Kidney epithelial cell (primary cell): ENCODE measurements around the gene S100G. TPM values are rescaled to one million over a fixed set of nuclear protein-coding genes. Genes with fewer than 3 reads are reported as not detected.

Experiments
- DNase-seq: peaks from one replicate; pipeline ENCODE4 v3.0.0-alpha.2; 2010; ENCODE audit warnings: low read depth
- H3K27me3 ChIP-seq: 2 replicates; pipeline ENCODE4 v1.6.0; 2011; ENCODE audit warnings: low read length; ENCODE audit not compliant: control insufficient read depth, insufficient read depth
- H3K36me3 ChIP-seq: 2 replicates; pipeline ENCODE4 v1.5.1; 2011; ENCODE audit warnings: low read length; ENCODE audit not compliant: control insufficient read depth, insufficient read depth
- H3K4me3 ChIP-seq: 2 replicates; pipeline ENCODE4 v1.5.1; 2011; ENCODE audit warnings: low read depth, mild to moderate bottlenecking, control low read depth, low read length
- total RNA-seq: library from RNA; depleted of rRNA; stranded (reverse); fragments of >200 nt; gene quantifications from 2 replicates; pipeline ENCODE4 v1.2.3, GENCODE V29; 2015
- TF ChIP-seq, protein P1 (sequence below): IDR thresholded peaks from 2 replicates; pipeline ENCODE4 v1.5.1; 2011; ENCODE audit warnings: mild to moderate bottlenecking, moderate library complexity, low read length, control low read depth, inconsistent platforms; ENCODE audit not compliant: insufficient read depth, poor library complexity, severe bottlenecking

S100G gene
- total RNA-seq, 1 donor from 2014 or later = not detected

DNA sequence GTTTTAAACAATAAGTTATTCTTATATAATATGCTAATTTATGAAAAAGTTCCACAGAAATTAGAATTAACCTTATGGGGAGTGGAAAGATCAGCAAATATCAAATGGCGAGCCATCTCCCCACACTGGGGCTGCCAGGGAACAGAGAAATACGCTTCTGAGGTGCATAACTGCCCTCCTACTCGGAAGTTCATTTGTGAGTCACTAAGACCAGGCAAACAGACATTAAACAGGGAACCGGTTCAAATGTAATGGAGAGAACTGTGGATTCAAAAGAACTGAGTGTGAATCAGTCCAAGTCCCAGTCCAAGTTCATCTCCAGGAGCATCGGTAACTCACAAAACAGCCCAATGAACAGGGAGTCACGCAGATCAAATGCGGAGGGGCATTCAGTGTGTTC lies 11.4 kb upstream of the S100G start:
- Histone ChIP-seq H3K36me3 (no peaks in the 10 kb centered on the region), H3K27me3 (no peaks in the 10 kb centered on the region), H3K4me3 (no peak overlapping the region)
- DNase-seq = no peak
- TF ChIP-seq, protein P1, sequence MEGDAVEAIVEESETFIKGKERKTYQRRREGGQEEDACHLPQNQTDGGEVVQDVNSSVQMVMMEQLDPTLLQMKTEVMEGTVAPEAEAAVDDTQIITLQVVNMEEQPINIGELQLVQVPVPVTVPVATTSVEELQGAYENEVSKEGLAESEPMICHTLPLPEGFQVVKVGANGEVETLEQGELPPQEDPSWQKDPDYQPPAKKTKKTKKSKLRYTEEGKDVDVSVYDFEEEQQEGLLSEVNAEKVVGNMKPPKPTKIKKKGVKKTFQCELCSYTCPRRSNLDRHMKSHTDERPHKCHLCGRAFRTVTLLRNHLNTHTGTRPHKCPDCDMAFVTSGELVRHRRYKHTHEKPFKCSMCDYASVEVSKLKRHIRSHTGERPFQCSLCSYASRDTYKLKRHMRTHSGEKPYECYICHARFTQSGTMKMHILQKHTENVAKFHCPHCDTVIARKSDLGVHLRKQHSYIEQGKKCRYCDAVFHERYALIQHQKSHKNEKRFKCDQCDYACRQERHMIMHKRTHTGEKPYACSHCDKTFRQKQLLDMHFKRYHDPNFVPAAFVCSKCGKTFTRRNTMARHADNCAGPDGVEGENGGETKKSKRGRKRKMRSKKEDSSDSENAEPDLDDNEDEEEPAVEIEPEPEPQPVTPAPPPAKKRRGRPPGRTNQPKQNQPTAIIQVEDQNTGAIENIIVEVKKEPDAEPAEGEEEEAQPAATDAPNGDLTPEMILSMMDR = no peak

DNA sequence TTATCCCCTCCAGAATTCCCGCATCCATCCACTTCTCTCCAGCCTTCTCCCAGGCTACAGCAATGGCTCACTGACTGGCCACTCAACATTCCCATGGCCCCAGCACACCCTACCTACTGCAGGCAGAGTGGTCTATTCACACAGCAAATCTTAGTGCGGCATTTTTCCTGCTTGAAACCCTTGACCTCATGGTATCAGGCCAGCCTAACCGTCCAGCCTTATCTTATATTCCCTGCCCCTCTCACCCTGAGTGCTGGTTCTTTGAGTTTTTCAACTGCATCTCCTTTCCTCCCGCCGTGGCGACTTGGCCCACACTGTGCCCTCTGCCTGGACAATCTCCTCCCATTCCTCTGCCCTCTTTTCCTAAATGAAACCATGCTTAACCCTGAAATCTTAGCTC lies 10.0 kb upstream of the S100G start:
- no peaks in the 10 kb centered on the region for H3K27me3 ChIP-seq
- no peaks in the 10 kb centered on the region for H3K36me3 ChIP-seq
- TF ChIP-seq, protein P1 = no peak
- H3K4me3 ChIP-seq = no peak overlapping the region
- DNase-seq = no peak

DNA sequence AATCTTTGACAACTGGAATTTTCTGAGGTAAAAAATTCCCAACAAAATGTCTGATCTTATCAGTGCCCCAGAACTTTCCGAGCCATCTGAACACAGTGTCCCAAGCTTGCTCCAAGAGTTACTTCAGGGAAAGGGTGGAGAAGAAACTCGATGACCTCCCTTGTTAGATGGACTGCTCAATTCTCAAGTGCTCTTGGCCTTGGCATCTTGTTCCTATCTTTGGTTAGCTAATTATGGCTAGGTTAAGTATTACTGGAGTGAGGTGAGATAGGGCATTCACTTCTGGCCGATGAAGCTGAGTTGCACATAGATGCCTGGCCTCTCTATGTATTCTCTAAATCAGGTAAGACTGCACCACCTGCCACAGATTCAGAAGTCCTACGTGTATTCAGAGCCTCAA lies 9.1 kb upstream of the S100G start:
- TF ChIP-seq, protein P1 = no peak
- no peak for DNase-seq

DNA sequence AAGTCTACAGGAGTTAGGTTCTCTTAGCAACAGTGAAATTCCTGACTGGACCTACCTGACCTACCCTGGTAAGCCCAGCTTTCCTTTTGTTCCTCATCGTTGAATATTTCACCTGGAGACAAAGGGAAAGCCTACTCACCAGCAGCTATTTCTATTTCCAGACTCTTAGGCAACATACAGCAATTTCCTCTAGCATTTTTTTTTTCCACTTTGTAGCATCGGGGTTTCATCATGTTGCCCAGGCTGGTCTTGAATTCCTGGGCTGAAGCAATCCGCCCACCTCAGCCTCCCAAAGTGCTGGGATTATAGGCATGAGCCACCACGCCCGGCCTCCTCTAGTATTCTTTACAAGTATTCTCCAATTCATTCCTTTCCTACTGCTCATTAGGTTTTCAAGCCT lies 6.8 kb upstream of the S100G start:
- DNase-seq = no peak
- H3K27me3 ChIP-seq = no peaks in the 10 kb centered on the region
- no peak overlapping the region for H3K4me3 ChIP-seq
- H3K36me3 ChIP-seq = no peaks in the 10 kb centered on the region
- TF ChIP-seq, protein P1 = no peak

More for the DNA sequence above, 9.1 kb upstream of the S100G start:
- Histone ChIP-seq H3K36me3 (no peaks in the 10 kb centered on the region), H3K4me3 (no peak overlapping the region), H3K27me3 (no peaks in the 10 kb centered on the region)

DNA sequence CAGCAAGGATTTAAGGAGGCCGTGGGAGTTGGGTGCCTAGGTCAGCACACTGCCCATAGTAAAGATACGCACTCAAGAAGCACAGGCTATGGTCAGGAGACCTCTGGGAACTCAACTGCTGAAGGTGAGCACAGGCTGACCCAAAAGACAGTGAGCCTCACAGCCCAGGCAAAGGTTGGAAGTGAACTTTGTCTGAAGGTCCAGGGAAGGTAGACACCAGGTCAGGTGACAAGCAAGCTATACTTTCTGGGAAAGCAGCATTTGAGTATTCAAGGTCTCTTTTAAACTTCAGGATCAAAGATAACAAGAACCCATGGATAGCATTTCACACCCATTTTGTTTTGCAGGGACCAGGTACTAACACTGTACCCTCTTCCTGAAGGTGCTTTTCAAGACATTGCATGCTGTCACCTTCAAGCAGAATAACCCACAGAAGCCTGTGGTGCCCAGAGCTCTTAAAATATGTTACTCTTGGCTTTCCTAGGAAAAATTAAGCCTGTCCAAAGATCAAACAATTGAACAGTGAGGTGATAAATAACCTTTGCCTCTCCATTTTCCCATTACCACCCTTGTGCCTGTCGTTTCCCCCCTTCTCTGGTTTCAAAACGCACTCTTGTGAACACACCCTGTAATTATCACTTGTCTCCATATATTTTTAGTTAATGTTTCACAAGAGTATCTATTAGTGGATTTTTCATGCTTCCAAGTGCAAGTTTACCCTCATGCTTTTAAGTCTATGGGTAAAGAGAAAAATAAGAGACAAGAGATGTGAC lies 3.4 kb upstream of the S100G start:
- H3K36me3 ChIP-seq = no peaks in the 10 kb centered on the region
- DNase-seq = no peak
- H3K4me3 ChIP-seq = no peak overlapping the region
- H3K27me3 ChIP-seq = no peaks in the 10 kb centered on the region
- TF ChIP-seq, protein P1 = no peak
